Activated T-cell treated with anti-CD3 and anti-CD28 coated beads, Interleukin-2, amount 50 U/mL, for 72 hours (primary cell): ENCODE measurements around the gene ZNF121. TPM values are rescaled to one million over a fixed set of nuclear protein-coding genes. Genes with fewer than 3 reads are reported as not detected.
A peak's percentile ranks its signal among the peaks of the same experiment; 100 is the strongest.
"Not testable (repeated sequence)": the region's sequence is repeated elsewhere in the genome, so short reads cannot be mapped to it uniquely, and the experiment has no call there.

Experiments
- ATAC-seq, 2 donors: fragments of 150-1000 bp; cut with Tn5 transposase; replicated peaks in 1 of 2; 2 replicates each; pipeline ENCODE4 v1.10.0; 2021; ENCODE audit warnings: moderate library complexity in 2 of 2, mild to moderate bottlenecking in 1 of 2
- DNase-seq, 2 donors: peaks; one replicate each; pipeline ENCODE4 v3.0.0; 2021 to 2022; ENCODE audit warnings: mixed read lengths in 1 of 2
- H3K27ac Mint-ChIP-seq: one replicate; pipeline ENCODE4 v1.8.0; 2022; ENCODE audit warnings: mild to moderate bottlenecking, moderate library complexity, mixed read lengths
- H3K27me3 Mint-ChIP-seq: one replicate; pipeline ENCODE4 v1.8.0; 2022; ENCODE audit warnings: low read depth, mixed read lengths
- H3K36me3 Mint-ChIP-seq, 2 donors: one replicate each; pipeline ENCODE4 v1.8.0; 2022; ENCODE audit warnings: mixed read lengths in 2 of 2, mild to moderate bottlenecking in 1 of 2; ENCODE audit not compliant: insufficient read depth in 2 of 2
- H3K4me1 Mint-ChIP-seq: one replicate; pipeline ENCODE4 v1.8.0; 2022; ENCODE audit warnings: low read depth, mixed read lengths
- H3K4me3 Mint-ChIP-seq, 2 donors: one replicate each; pipeline ENCODE4 v1.8.0; 2022; ENCODE audit warnings: mild to moderate bottlenecking in 2 of 2, mixed read lengths in 2 of 2, moderate library complexity in 2 of 2
- H3K9me3 Mint-ChIP-seq, 2 donors: one replicate each; pipeline ENCODE4 v1.8.0; 2022; ENCODE audit warnings: mixed read lengths in 2 of 2
- total RNA-seq, 2 donors: library from RNA; stranded (reverse); gene quantifications; one replicate each; pipeline ENCODE4 v1.2.3, GENCODE V29; 2022

Gene ZNF121
- 10 to 100 TPM; 71.2 to 91.5 TPM for total RNA-seq

- peak; percentile 82 to 90 for ATAC-seq
Measured at GRCh38 chr19:9584073-9584833, at the start of gene ZNF121. Gene ZNF121 (minus strand): TSS chr19:9584504. CDS start chr19:9568097, 16,407 bp downstream.

DNA sequence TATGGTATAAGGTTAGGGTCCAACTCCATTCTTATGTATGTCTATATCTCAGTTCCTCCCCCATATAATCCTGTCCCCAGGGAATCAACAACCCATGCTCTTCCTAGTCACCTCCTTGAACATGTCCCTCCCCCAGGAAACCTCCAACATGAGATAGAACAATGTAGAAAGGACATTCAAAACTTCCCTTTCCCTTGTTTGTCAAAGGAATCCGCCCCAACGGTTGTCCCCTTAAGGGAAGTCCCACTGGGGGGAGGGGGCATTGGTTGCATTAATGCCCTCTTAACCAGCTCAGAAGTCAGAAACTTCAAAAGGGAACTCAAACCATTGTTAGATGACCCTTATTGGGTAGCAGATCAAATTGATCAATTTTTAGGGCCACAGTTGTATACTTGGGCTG, 43.6 kb upstream of the ZNF121 start:
- no peaks in the 10 kb centered on the region for H3K27me3 Mint-ChIP-seq
- DNase-seq, result no peak
- no peak overlapping the region for H3K4me3 Mint-ChIP-seq
- no peak overlapping the region for H3K27ac Mint-ChIP-seq
- H3K9me3 Mint-ChIP-seq, result no peaks in the 10 kb centered on the region
- peaks cover 13% of the 10 kb centered on the region for H3K4me1 Mint-ChIP-seq
- no peak for ATAC-seq
- peaks cover 0 to 1% of the 10 kb centered on the region in 2 donors for H3K36me3 Mint-ChIP-seq

More at GRCh38 chr19:9584073-9584833, at the start of gene ZNF121:
- Mint-ChIP-seq H3K27ac (peak within 1 kb of the TSS; percentile 95), H3K4me1 (peaks cover 49% of the 10 kb centered on the region), H3K36me3 (peaks cover 16 to 36% of the 10 kb centered on the region in 2 donors), H3K9me3 (peaks cover 2 to 8% of the 10 kb centered on the region in 2 donors), H3K27me3 (peaks cover 7% of the 10 kb centered on the region), H3K4me3 (peak within 1 kb of the TSS; percentile 91 to 96)
- peak; percentile 87 to 89 for DNase-seq

- ATAC-seq, result no peak
- no peak for DNase-seq
- Mint-ChIP-seq H3K9me3 (peaks cover 0 to 4% of the 10 kb centered on the region in 2 donors), H3K4me3 (peak overlapping the region; percentile 4 to 46), H3K27me3 (no peaks in the 10 kb centered on the region), H3K36me3 (peaks cover 14 to 24% of the 10 kb centered on the region in 2 donors), H3K27ac (no peak overlapping the region), H3K4me1 (peaks cover 34% of the 10 kb centered on the region)
Measured at GRCh38 chr19:9622531-9622930, 38.2 kb upstream of the ZNF121 start.

- peak within 1 kb of the TSS; percentile 98 for H3K4me3 Mint-ChIP-seq
- H3K4me1 Mint-ChIP-seq, result peaks cover 34% of the 10 kb centered on the region
- DNase-seq (peak; percentile 87 to 90), ATAC-seq (peak; percentile 93 to 94)
- H3K27ac Mint-ChIP-seq, result peak within 1 kb of the TSS; percentile 98
- peaks cover 0 to 4% of the 10 kb centered on the region in 2 donors for H3K9me3 Mint-ChIP-seq
- H3K36me3 Mint-ChIP-seq, result peaks cover 19 to 32% of the 10 kb centered on the region in 2 donors
- no peaks in the 10 kb centered on the region for H3K27me3 Mint-ChIP-seq
Measured at GRCh38 chr19:9621156-9622037, 37.1 kb upstream of the ZNF121 start, which contains the start of gene ZNF561. Gene ZNF561 (minus strand): TSS chr19:9621232. CDS start chr19:9619456, 1,776 bp downstream.

- Mint-ChIP-seq H3K4me1 (peaks cover 30% of the 10 kb centered on the region), H3K9me3 (peaks cover 0 to 5% of the 10 kb centered on the region in 2 donors), H3K4me3 (peak overlapping the region; percentile 98), H3K27me3 (no peaks in the 10 kb centered on the region), H3K27ac (peak overlapping the region; percentile 98), H3K36me3 (peaks cover 21 to 35% of the 10 kb centered on the region in 2 donors)
- no peak for ATAC-seq
- no peak for DNase-seq
Measured at GRCh38 chr19:9620842-9621155, 36.5 kb upstream of the ZNF121 start.

GRCh38 chr19:9615844-9616243, 31.5 kb upstream of the ZNF121 start:
- peaks cover 9% of the 10 kb centered on the region for H3K4me1 Mint-ChIP-seq
- no peak for DNase-seq
- peaks cover 6 to 10% of the 10 kb centered on the region in 2 donors for H3K9me3 Mint-ChIP-seq
- ATAC-seq, result peak; percentile 53 to 57
- no peaks in the 10 kb centered on the region for H3K27me3 Mint-ChIP-seq
- H3K27ac Mint-ChIP-seq, result peak overlapping the region; percentile 44
- H3K4me3 Mint-ChIP-seq, result no peak overlapping the region
- peaks cover 38 to 67% of the 10 kb centered on the region in 2 donors for H3K36me3 Mint-ChIP-seq

- Mint-ChIP-seq H3K27me3 (no peaks in the 10 kb centered on the region), H3K4me1 (no peaks in the 10 kb centered on the region), H3K4me3 (no peak overlapping the region), H3K36me3 (peaks cover 44 to 76% of the 10 kb centered on the region in 2 donors), H3K9me3 (peaks cover 14 to 27% of the 10 kb centered on the region in 2 donors), H3K27ac (no peak overlapping the region)
- DNase-seq (no peak), ATAC-seq (no peak)
Measured at GRCh38 chr19:9610484-9611113, 26.3 kb upstream of the ZNF121 start.

DNA sequence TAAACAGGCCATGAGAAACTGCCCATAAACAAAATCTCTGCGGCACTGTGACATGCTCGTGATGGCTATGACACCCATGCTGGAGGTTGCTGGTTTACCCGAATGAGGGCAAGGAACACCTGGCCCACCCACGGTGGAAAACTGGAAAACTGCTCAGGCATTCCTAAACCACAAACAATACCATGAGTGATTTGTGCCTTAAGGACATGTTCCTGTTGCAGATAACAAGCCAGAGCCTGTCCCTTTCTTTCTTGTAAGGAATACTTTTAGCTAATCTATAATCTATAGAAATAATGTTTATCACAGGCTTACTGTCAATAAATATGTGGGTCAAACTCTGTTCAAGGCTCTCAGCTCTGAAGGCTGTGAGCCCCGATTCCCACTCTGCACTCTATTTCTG, 24.6 kb upstream of the ZNF121 start:
- ATAC-seq (no peak), DNase-seq (no peak)
- peaks cover 41 to 66% of the 10 kb centered on the region in 2 donors for H3K36me3 Mint-ChIP-seq
- H3K27ac Mint-ChIP-seq, result no peak overlapping the region
- H3K27me3 Mint-ChIP-seq, result no peaks in the 10 kb centered on the region
- H3K4me1 Mint-ChIP-seq, result no peaks in the 10 kb centered on the region
- peaks cover 12 to 27% of the 10 kb centered on the region in 2 donors for H3K9me3 Mint-ChIP-seq
- H3K4me3 Mint-ChIP-seq, result no peak overlapping the region

DNA sequence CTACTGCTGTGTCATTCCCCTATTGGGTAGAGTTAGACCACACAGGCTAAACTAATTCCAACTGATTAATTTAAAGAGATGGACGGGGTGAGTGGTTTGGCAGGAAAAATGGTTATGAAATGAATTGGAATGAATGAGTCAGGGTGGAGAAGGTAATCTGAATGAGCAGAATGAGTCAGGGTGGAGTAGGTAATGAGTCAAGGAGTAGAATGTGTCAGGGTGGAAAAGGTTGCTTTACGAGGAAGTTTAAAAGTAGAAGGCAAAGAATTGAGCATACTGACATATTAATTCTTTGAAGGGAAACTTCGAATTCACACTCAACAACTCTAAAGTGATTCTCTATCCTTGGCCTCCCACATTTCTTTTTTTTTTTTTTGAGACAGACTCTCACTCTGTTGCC, 12.7 kb upstream of the ZNF121 start:
- ATAC-seq (peak; percentile 96 to 97), DNase-seq (peak; percentile 19 to 28)
- Mint-ChIP-seq H3K27ac (peak overlapping the region; percentile 19), H3K9me3 (peaks cover 8 to 11% of the 10 kb centered on the region in 2 donors), H3K27me3 (peaks cover 7% of the 10 kb centered on the region), H3K4me1 (peaks cover 7% of the 10 kb centered on the region), H3K36me3 (peaks cover 13 to 19% of the 10 kb centered on the region in 2 donors), H3K4me3 (no peak overlapping the region)

GRCh38 chr19:9586764-9587163, 2.5 kb upstream of the ZNF121 start:
- peak overlapping the region; percentile 30 to 50 for H3K4me3 Mint-ChIP-seq
- peaks cover 5 to 13% of the 10 kb centered on the region in 2 donors for H3K36me3 Mint-ChIP-seq
- DNase-seq (peak; percentile 80 to 81), ATAC-seq (peak; percentile 56 to 57)
- H3K4me1 Mint-ChIP-seq, result peaks cover 25% of the 10 kb centered on the region
- H3K9me3 Mint-ChIP-seq, result peaks cover 2 to 4% of the 10 kb centered on the region in 2 donors
- H3K27me3 Mint-ChIP-seq, result peaks cover 7% of the 10 kb centered on the region
- H3K27ac Mint-ChIP-seq, result no peak overlapping the region

DNA sequence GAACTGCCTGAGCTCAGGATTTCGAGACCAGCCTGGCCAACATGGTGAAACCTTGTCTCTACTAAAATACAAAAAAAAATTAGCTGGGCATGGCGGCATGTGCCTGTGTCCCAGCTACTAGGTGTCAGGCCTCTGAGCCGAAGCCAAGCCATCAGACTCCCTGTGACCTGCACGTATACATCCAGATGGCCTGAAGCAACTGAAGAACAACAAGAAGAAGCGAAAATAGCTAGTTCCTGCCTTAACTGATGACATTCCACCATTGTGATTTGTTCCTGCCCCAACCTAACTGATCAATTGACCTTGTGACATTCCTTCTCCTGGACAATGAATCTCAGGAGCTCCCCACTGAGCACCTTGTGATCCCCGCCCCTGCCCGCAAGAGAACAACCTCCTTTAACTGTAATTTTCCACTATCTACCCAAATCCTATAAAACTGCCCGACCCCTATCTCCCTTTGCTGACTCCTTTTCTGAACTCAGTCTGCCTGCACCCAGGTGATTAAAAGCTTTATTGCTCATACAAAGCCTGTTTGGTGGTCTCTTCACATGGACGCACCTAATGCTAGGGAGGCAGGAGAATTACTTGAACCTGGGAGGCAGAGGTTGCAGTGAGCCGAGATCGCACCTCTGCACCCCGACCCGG, 2.1 kb downstream of the ZNF121 start:
- ATAC-seq, DNase-seq, H3K27me3 Mint-ChIP-seq: not testable (repeated sequence)
- Mint-ChIP-seq H3K9me3 (peaks cover 4 to 16% of the 10 kb centered on the region in 2 donors), H3K4me3 (peak overlapping the region; percentile 86 to 91), H3K4me1 (peaks cover 49% of the 10 kb centered on the region), H3K27ac (peak overlapping the region; percentile 6), H3K36me3 (peaks cover 27 to 52% of the 10 kb centered on the region in 2 donors)

- peaks cover 11 to 22% of the 10 kb centered on the region in 2 donors for H3K9me3 Mint-ChIP-seq
- peak; percentile 38 to 58 for ATAC-seq
- H3K4me3 Mint-ChIP-seq, result peak overlapping the region; percentile 40 to 62
- no peaks in the 10 kb centered on the region for H3K27me3 Mint-ChIP-seq
- DNase-seq, result no peak
- H3K4me1 Mint-ChIP-seq, result peaks cover 51% of the 10 kb centered on the region
- peaks cover 36 to 67% of the 10 kb centered on the region in 2 donors for H3K36me3 Mint-ChIP-seq
- peak overlapping the region; percentile 58 for H3K27ac Mint-ChIP-seq
Measured at GRCh38 chr19:9580728-9581127, 3.6 kb downstream of the ZNF121 start.
